GM19467 (cell line): ENCODE data around the gene RORC.
"Not testable (repeated sequence)": the region's sequence is repeated elsewhere in the genome, so short reads cannot be mapped to it uniquely, and the experiment has no call there.

Source experiments
- ATAC-seq: cut with Tn5 transposase; IDR thresholded peaks from one replicate; pipeline ENCODE4 v1.9.1; 2021; ENCODE audit warnings: mild to moderate bottlenecking, moderate library complexity; ENCODE audit not compliant: unreplicated experiment

The RORC gene

DNA sequence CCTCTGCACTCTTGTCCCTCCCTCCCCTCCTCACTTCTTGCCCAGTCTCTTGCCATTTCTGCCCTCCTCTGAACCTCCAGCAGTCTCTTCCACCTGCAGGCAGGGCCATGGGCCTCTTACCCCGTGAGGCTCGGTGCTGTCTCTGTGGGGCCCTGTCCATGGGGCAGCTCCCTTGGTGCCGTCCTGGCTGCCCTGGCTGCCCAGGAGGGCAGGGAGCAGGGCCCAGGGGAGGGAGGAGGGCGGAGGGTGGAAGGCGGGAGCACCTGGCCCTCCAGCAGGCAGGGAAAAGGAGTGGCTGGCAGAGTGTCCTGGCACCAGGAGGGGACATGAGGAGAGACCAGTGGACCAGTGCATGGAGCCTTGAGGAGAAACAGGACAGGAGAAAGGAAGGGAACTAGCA lies at the start of gene RORC:
TSS of gene RORC (minus strand) at position 198 of the 400 bp plus-strand sequence. CDS start at position 160, 38 bp downstream.
- no peak for ATAC-seq

DNA sequence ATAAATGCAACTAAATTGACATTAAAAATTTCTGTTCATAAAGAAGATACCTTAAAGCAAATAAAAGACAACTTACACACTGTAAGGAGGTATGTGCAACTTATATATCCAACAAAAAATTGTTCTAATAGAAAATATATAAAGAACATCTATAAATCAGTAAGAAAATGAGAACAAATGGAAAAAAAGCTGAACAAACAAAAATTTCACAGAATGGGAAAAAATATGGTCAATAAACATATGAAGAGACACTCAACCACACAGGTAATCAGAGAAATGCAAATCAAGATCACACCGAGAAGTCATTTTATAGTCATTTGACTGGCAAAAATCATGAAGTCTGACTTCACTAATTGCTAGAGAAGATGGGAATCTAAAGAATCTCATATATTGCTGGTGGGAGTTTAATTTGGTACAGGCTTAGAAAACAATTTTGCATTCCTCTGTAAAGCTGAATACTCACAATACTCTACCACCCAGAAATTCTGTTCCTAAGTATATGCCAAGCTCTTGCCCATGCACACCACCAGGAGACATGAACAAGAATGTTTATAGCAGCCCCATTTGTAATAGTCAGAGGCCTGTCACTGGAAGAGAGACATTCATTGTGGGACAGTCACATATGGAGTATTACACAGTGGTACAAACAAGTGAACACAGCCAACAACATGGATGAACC lies 44.0 kb upstream of the RORC start:
- no peak for ATAC-seq

DNA sequence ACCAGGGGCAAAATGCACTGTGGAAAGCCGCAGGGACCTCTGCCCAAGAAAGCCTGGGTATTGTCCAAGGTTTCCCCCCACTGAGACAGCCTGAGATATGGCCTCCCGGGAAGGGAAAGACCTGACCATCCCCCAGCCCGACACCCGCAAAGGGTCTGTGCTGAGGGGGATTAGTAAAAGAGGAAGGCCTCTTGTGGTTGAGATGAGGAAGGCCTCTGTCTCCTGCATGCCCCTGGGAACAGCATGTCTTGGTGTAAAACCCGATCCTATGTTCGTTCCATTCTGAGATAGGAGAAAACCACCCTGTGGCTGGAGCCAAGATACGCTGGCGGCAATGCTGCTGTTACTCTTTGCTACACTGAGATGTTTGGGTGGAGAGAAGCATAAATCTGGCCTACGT lies 41.2 kb upstream of the RORC start:
- not testable (repeated sequence) for ATAC-seq

DNA sequence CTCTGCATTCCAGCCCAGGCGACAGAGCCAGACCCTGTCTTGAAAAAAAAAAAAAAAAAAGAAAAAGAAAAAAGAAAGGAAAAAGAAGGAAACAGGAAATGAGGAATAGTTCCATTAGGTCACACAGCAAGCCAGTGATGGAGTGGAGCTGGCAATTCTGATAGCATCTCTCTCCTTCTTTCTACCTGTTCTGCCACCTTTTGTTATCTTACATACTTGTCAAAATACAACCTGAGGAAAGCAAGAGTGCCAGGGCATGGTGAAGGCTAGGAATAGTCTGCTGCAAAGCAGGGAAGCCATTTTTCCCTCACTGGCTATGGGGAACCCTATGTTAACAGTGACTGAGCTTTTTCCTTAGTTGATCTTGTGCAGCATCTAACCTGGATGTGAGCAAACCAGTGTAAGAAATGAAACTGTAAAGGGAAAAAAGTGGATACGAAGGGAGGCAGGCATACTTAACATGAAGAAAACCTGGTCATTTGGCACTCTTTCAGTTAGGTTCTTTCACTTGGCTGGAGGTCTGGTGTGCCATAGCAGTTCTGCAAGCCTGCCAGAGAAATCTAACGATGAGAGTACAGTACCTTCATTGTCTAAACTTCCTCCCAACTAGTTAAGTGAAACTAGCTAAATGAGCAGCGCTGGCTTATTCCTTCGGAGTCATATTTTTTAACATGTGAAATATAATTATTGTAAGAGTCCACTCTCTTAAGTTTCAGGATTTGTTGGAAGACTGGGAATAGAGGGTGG lies 39.9 kb upstream of the RORC start:
- no peak for ATAC-seq

DNA sequence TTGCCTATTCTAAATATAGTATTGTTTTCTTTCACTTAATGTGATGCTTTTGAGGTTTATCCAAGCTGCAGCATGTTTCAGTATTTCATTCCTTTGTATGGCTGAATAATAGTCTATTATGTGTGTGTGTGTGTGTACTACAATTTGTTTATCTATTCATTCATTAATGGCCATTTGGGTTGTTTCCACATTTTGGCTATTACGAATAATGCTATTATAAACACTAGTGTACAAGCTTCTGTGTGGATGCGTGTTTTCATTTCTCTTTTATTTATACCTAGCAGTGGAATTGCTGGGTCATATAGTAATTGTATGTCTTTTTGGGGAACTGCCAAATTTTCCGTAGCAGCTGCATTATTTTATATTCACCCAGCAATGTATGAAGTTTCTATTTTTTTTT lies 36.9 kb upstream of the RORC start:
- ATAC-seq = no peak

DNA sequence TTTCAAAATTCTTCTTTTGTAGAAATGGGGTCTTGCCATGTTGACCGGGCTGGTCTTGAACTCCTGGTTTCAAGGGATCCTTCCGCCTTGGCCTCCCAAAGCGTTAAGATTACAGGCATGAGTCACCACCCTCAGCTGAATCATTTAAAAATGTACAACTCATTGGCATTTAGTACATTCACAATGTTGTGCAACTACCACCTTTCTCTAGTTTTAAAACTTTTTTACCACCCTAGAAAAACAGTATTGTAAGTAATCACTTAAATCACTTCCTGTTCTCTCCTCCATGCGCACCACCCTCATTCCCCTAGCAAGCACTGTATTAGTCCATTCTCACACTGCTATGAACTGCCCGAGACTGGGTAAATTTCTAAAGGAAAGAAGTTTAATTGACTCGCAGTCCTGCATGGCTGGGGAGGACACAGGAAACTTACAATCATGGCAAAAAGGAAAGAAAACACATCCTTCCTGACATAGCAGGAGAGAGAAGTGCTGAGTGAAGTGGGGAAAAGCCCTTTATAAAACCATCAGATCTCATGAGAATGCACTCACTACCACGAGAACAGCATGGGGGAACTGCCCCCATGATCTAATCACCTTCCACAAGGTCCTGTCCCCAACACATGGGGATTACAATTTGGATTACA lies 36.3 kb upstream of the RORC start:
- ATAC-seq = no peak

DNA sequence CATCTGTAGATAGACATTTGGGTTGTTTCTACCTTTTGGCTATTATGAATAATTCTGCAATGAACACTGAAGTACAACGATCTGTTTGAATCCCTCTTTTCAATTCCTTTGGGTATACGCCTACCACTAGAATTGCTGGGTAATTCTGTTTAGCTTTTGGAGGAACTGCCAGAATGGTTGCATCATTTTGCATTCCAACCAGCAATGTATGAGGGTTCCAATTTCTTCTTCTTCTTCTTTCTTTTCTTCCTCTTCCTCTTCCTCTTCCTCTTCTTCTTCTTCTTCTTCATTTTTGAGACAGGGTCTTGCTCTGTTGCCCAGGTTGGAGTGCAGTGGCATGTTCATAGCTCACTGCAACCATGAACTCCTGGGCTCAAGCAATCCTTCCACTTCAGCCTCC lies 35.7 kb upstream of the RORC start:
- ATAC-seq = no peak

DNA sequence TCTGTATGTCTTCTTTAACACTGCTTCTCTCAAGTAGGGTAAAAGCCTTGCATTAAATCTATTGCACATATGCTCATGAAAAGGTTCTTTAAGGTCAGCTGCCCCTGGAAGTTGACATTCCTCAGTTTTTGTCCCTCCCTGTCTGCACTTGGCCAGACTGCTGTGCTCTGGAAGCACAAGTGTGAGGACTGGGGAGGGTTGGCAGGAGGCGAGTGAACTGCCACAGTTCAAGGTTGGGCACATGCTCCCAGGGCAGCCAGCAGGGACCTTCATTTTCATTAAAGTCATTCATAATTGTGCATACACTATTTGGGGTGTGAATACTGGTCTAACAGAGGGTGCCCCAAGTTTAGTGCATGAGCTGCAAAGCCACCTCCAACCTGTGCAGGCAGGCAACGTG lies 32.8 kb upstream of the RORC start:
- ATAC-seq = no peak

DNA sequence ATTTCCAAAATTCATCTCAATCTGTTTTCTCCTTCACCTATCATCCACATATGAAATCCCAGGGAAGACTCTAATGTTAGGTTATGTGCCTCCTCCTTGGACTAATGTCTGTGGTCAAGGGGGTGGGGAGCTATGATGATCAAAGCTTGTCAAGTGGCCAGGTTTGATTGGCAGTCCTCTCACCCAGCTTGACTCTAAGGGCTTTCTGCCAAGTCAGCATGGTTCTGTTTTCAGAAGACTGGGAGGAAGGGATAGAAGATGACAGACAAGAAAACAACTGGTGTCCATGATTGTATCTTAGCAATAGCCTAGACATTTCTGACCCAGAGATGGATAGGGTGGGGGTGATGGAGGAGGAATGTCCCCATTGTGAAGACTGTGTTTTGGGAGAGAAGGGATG lies 31.0 kb upstream of the RORC start:
- ATAC-seq = no peak

DNA sequence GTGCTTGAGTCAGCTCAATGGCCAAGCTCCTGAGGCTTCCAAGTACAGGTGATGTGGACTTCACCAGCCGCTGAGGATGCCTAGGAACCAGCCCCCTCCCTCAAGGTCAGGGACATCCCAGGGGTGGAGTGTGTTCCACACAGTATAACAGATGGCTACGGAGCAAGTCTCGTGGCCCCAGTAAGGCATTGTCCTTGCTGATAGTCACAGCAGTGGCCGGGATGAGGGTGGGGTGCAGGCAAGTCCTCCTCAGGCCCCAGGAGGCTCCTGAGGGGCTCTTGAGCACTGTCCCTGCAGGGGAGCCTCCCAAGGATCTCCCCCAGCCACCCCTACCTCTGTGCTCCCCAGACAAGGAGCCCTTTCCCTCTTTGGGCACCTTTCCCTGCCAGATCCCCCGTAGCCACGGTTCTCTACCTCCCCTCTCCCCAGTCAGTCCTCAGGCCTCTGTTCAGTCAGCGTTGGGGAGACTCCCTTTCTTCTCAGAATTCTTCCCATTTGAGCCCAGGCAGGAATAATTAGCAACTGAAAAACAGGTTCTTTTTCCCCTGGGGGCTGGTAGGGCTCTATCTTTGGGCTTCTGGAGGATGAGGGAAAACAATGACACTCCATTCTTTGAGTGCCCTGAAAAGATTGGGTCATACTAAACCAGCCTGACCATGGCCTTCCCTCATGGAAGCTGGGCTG lies 29.0 kb upstream of the RORC start:
- ATAC-seq = no peak

DNA sequence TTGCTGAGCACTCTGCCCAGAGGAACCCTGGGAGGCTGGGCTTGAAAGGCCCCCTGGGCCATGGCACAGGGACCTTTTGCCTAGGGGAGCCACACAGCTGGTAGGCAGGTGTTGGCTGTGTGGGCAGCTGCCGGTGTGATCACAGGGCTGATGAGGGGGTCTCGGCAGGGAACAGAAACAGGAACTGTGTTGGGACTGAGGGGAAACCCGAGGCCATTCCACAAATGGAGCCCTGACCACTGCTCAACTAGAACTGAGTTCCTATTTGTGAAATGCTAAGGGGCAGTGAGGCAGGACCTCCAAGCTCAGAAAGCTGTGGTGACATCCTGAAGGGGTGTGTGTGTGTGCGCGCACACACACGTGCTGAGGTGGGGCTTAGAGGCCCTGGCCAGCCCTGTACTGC lies 28.3 kb upstream of the RORC start:
- ATAC-seq = no peak

DNA sequence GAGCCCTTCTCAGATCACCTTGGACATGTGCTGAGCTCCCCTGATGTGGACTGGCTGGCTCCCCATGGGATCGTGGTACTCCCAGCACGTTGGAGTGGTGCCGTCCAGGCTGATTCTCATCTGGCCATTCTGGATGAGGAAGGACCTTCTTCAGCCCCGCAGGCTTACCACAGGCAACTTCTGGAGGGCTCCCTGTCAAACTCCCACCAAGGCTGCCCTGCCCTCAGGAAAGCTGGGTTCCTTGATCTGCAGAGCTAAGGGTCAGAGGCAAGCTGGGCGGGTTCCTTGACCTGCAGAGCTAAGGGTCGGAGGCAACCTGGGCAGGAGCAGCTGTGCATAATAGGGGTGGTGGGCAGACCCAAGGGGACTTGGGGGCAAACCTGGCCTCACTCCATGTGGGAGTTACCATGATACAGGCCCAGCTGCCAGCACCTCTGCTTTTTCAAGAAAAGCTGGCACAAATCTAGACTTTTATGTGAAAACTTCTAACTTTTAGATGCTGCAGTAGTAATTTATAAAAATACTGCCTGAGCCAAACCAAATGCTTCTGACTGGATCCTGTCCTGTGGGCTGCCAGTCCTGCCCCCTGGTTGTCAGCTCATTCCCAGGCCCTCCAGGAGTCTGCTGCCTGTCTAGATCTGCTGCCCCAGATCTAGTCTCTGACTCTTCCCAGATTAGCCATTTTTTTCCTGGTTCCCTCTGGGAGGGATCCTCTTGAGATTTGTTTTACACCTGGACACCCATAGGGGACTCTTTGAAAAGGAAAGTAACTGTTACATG lies 27.5 kb upstream of the RORC start:
- no peak for ATAC-seq

DNA sequence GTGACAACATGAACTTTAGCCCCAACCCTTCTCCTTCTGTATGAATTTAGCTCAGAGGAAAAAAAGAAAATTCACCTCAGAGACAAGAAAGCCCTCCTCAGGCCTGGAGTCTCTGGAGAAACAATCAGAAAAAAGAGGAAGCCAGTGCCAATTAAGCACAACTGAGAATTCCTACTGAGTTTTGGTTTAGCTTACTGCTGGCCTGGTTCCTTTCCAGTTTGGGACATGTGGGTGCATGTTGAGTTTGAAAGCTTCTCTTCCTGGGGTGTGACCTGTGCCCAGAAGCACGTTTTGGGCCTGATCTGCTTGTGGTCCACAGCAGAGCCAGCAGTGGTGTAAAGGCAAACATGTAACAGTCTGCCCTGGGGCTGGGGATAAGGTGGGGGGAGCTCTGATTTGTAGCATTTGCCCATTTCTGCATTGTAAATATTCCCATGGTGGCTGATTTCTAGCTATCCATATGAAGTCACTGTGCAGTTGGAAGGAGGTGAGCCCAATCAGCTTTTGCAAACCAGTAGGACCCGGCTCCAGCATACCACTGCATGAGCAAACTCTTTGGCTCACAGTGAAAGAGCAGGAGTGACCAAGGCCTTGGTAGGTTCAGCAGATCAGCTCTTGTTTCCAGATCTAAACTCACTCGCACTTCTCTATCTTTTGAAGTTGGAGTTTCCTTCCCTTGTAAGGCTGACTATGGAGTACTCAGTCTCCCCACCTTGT lies 26.6 kb upstream of the RORC start:
- ATAC-seq = no peak

DNA sequence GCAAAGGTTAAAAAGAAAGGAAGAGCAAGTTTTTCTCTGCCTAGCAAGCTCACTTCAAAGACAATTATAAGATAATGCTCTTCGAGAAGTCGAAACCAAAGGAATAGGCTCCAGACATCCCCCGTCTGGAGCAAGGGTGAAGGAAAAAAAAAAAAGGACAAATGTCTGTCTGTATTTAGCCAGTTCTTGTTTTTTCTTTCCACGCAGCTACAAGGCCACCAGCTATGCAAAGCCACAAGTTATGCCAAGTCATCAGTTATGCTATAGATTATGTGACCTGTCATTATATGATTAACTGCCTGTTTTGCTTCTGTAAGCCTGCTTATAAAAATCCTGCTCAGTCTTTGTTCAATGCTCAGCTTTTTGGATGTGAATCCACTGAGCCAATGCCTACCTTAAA lies 24.3 kb upstream of the RORC start:
- no peak for ATAC-seq

DNA sequence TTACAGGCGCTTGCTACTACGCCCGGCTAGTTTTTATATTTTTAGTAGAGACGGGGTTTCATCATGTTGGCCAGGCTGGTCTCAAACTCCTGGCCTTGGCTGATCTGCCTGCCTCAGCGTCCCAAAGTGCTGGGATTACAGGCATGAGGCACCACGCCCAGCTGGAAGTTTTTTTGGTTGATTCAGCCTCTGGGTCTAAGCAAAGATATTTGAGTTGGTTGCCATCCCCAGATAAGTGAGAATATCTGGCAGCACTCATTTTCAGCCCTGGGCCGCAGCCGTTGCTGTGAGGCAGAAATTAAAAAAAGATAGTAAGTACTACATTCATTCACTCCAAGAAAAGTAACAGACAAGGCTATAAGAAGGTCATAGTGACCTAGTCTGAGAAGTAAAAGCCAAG lies 23.9 kb upstream of the RORC start:
- ATAC-seq = not testable (repeated sequence)

DNA sequence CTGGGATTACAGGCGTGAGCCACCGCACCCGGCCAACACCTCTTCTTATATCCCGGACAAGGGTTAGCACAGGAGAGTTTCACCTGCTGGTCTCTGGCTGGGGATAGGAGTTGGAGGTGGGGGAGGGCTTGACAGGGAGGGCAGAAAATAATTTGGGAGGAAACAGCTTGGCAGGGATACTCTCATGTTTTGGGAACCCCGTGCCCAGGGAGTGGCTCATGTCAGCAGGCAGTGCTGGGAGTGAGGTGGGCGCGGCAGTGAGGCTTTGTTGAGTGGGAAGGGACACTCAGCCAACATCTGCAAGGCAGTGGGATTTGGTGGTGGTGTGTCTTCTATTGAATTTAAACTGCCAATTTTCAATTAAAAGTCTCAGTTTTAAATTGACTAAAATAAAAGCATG lies 23.1 kb upstream of the RORC start:
- no peak for ATAC-seq

DNA sequence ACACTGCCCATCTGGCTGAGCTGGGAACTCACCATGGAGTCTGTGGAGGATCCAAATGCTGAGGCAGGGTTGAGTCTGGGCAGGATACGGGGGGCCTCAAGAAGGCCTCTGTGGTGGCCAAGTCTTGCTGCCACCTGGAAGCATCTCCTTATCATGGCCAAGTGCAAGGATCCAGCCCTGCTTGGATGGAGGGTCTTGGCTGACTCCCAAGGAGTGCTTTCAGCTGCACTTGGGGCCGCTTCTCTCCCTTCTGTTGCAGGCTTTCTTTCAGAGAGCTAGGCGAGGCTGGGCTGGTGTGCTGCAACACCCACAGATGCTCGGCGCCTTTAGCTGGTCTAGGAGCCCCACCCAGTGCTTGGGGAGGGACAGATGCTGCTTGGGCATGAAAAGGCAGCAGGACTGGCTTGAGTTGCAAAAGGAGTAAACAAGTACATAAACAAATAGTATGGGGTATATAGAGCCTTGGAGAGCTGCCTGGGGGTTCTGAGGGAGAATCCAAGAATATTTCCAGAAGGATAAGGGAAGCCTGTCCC lies 21.9 kb upstream of the RORC start, which contains the start of gene THEM5:
TSS of gene THEM5 (minus strand) at position 302 of the 533 bp plus-strand sequence. CDS start at position 155, 147 bp downstream.
- no peak for ATAC-seq

DNA sequence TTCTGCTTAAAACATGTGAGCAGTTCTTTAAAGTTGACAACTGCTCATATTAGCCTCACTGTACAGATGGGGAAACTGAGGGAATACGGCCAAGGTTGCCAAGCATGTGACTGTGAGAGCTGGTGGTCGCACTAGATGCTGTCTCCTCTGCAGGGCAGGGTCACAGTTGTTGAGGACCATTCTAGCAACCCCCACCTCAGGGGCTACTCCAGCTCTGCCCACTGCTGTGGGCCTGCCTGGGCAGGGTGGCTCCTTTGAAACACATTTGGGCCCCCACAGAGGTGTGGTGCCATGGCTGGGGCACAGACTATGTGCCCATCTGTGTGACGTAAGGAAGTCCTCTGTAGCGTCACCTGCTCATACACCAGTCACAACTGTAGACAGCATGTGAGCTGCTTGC lies 21.1 kb upstream of the RORC start:
- no peak for ATAC-seq

DNA sequence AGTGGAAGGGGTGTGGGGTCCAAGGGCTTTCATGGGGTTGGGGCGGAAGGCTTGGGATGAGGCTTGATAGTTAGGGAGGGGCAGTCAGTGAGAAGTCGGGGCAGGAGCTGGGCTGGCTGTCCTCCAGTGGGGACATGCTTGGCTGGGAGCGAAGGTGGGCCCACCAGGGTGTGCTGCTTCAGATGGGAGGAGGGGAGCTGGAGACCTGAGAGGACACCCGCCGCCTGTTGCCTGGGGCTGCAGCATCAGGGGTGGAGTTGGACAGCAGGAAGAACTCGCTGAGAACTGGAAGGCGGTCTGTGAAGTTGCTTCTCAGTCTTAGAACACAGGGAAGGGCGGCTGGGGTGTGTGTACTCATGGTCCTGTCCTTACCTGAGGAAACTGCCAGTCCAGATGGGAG lies 20.3 kb upstream of the RORC start:
- no peak for ATAC-seq

DNA sequence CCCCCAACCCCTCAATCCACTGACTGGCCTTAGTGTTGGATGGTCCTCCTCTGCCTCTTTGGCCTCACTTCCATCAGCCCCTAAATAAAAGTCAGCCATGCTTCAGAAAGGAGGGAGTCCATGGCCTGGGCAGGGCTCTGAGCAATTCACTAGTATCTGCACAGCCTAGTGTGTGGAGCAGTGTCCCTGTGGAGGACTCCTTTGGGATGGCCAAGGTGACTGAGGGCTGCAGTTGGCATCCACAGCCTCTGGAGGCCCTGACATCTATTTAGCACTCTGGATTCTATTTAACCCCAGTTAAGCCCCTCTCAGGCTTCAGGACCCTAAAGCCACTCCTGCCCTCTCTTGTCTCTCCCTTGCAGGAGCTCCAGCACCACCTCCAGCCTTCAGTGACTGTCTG lies 18.3 kb upstream of the RORC start:
- no peak for ATAC-seq
